LNCaP clone FGC (cell line): ENCODE data around the gene MCM7.

Experiments used
- DNase-seq: peaks from one replicate; pipeline ENCODE4 v3.0.0-alpha.2; 2011; ENCODE audit warnings: low read depth
- H3K4me3 ChIP-seq: 2 replicates; pipeline ENCODE4 v1.5.1; 2011; ENCODE audit warnings: mild to moderate bottlenecking, low read depth, low read length, control low read depth
- TF ChIP-seq, protein P1 (sequence below): IDR thresholded peaks from 2 replicates; pipeline ENCODE4 v1.5.1; 2012; ENCODE audit warnings: mild to moderate bottlenecking; ENCODE audit not compliant: control insufficient read depth, insufficient read depth; ENCODE audit errors: extremely low read depth

Gene MCM7

DNA sequence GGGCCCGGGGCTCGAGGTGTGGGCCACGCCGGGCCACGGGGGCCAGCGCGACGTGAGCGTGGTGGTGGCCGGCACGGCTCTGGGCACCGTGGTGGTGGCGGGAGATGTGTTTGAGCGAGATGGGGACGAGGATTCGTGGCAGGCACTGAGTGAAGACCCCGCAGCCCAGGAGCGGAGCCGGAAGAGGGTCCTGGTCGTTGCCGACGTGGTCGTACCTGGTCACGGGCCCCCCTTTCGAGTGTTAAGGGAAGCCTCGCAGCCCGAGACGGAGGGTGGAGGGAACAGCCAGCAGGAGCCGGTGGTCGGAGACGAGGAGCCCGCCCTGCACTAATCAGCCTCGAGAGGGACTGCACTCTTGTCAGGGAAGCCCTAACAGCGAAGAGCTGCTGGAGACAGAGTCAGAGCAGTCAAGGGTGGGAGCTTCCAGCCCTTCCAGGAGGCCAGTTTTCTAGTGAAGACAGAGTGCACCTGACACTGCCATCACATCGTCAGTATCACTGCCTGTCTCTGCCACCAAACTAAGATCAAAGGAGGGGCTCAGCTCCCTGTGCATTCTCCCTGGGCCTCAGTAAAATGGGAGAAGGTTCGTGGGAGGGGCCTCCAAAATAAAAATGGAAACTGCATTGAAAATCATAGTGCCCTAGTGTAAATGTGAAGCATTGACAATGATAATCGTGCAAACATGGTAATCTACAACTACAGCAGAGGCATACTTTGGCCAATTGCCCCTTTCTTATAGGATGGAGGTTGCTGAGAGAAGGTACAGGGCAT is 26.9 kb upstream of the MCM7 start:
- DNase-seq, result no peak
- H3K4me3 ChIP-seq, result peak overlapping the region; percentile 90
- TF ChIP-seq, protein P1, sequence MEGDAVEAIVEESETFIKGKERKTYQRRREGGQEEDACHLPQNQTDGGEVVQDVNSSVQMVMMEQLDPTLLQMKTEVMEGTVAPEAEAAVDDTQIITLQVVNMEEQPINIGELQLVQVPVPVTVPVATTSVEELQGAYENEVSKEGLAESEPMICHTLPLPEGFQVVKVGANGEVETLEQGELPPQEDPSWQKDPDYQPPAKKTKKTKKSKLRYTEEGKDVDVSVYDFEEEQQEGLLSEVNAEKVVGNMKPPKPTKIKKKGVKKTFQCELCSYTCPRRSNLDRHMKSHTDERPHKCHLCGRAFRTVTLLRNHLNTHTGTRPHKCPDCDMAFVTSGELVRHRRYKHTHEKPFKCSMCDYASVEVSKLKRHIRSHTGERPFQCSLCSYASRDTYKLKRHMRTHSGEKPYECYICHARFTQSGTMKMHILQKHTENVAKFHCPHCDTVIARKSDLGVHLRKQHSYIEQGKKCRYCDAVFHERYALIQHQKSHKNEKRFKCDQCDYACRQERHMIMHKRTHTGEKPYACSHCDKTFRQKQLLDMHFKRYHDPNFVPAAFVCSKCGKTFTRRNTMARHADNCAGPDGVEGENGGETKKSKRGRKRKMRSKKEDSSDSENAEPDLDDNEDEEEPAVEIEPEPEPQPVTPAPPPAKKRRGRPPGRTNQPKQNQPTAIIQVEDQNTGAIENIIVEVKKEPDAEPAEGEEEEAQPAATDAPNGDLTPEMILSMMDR, result no peak

DNA sequence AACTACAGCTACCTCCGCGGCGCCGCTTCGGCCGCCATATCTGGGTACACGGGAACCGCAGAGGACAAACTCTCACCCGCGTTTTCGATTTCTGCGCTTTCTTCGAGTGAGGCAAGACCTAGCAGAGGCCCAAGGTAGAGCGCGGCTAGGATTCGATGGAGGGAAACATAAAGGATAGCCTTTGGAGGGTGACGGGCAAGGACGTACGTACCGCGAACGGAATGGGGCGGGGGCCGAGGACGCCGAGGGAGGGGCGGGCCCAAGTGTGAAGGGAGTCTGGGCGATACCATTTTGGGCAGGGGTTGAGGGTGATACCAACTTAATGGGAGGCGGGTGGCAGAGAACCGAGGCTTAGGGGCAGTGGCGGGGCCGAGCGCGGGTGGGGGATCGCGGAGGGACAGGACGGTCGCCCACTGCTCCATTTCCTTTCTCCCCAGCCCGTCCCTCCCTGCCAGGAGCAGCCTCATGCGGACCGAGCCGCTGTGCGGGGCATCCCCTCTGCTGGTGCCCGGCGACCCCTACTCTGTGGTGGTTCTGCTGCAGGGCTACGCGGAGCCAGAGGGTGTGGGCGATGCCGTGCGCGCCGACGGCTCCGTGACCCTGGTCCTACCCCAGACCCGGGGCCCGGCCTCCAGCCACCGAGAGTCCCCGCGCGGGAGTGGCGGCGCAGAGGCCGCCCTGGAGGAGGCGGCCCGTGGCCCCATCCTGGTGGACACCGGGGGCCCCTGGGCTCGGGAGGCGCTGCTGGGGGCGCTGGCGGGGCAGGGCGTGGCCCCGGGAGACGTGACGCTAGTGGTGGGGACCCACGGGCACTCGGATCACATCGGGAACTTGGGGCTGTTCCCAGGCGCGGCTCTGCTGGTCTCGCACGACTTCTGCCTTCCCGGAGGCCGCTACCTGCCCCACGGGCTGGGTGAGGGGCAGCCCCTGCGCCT is 26.0 kb upstream of the MCM7 start, which contains the start of gene MBLAC1:
TSS of gene MBLAC1 (plus strand) at position 37 of the 935 bp plus-strand sequence. CDS start at position 466, 429 bp downstream.
- peak; percentile 73 for DNase-seq
- H3K4me3 ChIP-seq, result peak within 1 kb of the TSS; percentile 90
- TF ChIP-seq, protein P1, result no peak

DNA sequence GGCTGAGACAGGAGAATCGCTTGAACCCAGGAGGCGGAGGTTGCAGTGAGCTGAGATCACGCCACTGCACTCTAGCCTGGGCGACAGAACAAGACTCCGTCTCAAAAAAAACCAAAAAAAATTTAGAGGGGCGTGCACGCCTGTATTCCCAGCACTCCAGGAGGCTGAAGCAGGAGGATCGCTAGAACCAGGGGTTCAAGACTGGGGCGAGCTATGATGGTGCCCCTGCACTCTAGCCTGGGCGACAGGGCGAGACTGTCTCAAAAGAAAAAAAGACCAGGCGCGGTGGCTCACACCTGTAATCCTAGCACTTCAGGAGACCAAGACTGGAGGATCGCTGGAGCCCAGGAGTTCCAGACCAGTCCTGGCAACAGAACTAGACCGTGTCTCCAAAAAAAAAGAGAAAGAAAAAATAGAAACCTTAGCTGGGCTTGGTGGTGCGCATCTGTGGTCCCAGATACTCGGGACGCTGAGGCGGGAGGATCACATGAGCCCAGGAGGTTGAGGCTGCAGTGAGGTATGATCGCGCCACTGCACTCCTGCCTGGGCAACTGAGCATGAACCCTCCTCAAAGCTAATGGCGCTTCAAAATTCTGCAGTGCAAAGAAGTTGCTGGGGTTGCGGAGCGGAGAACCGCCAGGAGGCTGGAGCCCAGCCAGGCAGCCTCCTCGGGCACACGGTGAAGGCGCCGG is 25.2 kb upstream of the MCM7 start:
- H3K4me3 ChIP-seq, result peak overlapping the region; percentile 90
- DNase-seq, result peak; percentile 56
- TF ChIP-seq, protein P1, result no peak

DNA sequence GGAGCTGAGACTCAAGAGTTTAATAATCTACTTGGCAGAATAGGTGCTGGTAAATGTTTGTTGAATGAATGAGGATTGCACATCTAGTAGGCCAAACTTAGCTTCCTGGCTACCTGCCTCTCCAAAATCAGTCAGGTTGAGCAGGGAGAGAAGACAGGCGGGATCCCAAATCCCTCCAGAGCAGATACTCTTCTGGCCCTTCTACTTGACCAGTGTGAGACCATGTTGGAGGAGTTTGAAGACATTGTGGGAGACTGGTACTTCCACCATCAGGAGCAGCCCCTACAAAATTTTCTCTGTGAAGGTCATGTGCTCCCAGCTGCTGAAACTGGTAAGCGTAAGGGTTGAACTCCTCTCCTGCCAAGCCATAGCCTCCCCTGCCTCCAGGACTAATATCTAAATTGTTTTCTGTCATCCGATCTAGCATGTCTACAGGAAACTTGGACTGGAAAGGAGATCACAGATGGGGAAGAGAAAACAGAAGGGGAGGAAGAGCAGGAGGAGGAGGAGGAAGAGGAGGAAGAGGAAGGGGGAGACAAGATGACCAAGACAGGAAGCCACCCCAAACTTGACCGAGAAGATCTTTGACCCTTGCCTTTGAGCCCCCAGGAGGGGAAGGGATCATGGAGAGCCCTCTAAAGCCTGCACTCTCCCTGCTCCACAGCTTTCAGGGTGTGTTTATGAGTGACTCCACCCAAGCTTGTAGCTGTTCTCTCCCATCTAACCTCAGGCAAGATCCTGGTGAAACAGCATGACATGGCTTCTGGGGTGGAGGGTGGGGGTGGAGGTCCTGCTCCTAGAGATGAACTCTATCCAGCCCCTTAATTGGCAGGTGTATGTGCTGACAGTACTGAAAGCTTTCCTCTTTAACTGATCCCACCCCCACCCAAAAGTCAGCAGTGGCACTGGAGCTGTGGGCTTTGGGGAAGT is 23.4 kb upstream of the MCM7 start:
- no peak overlapping the region for H3K4me3 ChIP-seq
- TF ChIP-seq, protein P1, result no peak
- DNase-seq, result no peak

DNA sequence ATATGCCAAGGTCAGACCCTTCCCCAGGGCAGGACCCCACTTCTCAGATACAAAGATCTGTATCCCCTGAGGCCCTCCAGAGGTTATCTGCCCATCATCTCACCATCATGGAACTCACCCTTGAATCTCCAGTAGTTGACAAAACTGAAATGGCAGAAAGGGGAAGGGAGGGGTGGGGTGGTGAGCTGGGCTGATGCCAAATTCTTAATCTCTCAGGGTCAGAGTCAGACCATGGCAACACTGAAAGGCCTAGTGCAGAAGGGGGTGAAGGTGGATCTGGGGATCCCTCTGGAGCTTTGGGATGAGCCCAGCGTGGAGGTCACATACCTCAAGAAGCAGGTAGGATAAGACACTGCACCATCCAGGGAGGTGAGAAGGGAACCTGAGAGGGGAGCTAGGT is 21.4 kb upstream of the MCM7 start:
- DNase-seq, result no peak
- TF ChIP-seq, protein P1, result no peak
- no peak overlapping the region for H3K4me3 ChIP-seq

DNA sequence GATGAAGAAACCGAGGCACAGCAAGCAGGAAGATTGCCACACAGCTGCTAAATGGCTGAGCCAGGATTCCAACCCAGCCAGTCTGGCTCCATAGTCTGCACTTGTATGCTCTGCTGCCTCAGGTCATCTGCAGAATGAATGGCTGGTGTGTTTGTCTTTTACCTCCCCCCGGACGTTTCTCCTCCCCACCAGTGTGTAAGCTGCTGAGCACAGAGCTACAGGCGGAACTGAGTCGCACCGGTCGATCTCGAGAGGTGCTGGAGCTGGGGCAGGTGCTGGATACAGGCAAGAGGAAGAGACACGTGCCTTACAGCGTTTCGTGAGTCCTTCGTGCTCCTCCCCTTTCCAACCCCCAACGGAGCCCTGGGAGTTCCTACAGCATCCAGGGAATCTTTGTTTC is 20.9 kb upstream of the MCM7 start:
- no peak for DNase-seq
- TF ChIP-seq, protein P1, result no peak
- no peak overlapping the region for H3K4me3 ChIP-seq
